GM23338 (cell line): ENCODE results near the gene AGAP1. TPM values are rescaled to one million over a fixed set of nuclear protein-coding genes. Genes with fewer than 3 reads are reported as not detected.

Experiments used
- ATAC-seq: fragments of 200-7000 bp; cut with Tn5 transposase; 3 replicates; pipeline ENCODE4 v1.9.1; 2020
- DNase-seq: peaks from one replicate; pipeline ENCODE4 v3.0.0-alpha.2; 2015; ENCODE audit warnings: low spot score
- H2AFZ ChIP-seq: fragments of 200-600 bp; sonication (generic); 2 replicates; pipeline ENCODE4 v1.8.0; 2016; ENCODE audit warnings: antibody characterized with exemption, mild to moderate bottlenecking, moderate library complexity
- H3F3A ChIP-seq: fragments of 200-600 bp; sonication (generic); replicated peaks from 2 replicates; pipeline ENCODE4 v1.8.0; 2017; ENCODE audit warnings: antibody characterized with exemption, mixed run types, low read depth
- H3K27ac ChIP-seq: fragments of 200-600 bp; sonication (generic); 2 replicates; pipeline ENCODE4 v1.6.1; 2016; ENCODE audit warnings: low read depth
- H3K27me3 ChIP-seq: fragments of 200-600 bp; sonication (generic); 2 replicates; pipeline ENCODE4 v1.8.0; 2016; ENCODE audit warnings: mild to moderate bottlenecking, mixed run types, moderate library complexity; ENCODE audit not compliant: insufficient read depth
- H3K36me3 ChIP-seq: fragments of 200-600 bp; sonication (generic); 2 replicates; pipeline ENCODE4 v1.8.0; 2016; ENCODE audit warnings: mild to moderate bottlenecking; ENCODE audit not compliant: insufficient read depth
- H3K4me1 ChIP-seq: fragments of 200-600 bp; sonication (generic); 2 replicates; pipeline ENCODE4 v1.8.0; 2016; ENCODE audit warnings: mild to moderate bottlenecking, moderate library complexity; ENCODE audit not compliant: insufficient read depth
- H3K4me2 ChIP-seq: fragments of 200-600 bp; sonication (generic); 2 replicates; pipeline ENCODE4 v1.7.1; 2017; ENCODE audit warnings: mixed run types
- H3K4me3 ChIP-seq: fragments of 200-600 bp; sonication (generic); 2 replicates; pipeline ENCODE4 v1.6.1; 2016; ENCODE audit warnings: mixed run types
- H3K79me2 ChIP-seq: fragments of 200-600 bp; sonication (generic); replicated peaks from 2 replicates; pipeline ENCODE4 v1.8.0; 2017; ENCODE audit warnings: mild to moderate bottlenecking; ENCODE audit not compliant: insufficient read depth
- H3K9me2 ChIP-seq: fragments of 200-600 bp; sonication (generic); 2 replicates; pipeline ENCODE4 v1.8.0; 2017; ENCODE audit not compliant: insufficient read depth
- H4K20me1 ChIP-seq: fragments of 200-600 bp; sonication (generic); replicated peaks from 2 replicates; pipeline ENCODE4 v1.8.0; 2017; ENCODE audit warnings: mild to moderate bottlenecking; ENCODE audit not compliant: insufficient read depth
- H3K27ac Mint-ChIP-seq: 2 replicates; pipeline ENCODE4 v1.8.0; 2020; ENCODE audit warnings: inconsistent platforms, mild to moderate bottlenecking, moderate library complexity, mixed read lengths
- H3K27me3 Mint-ChIP-seq: 3 replicates; pipeline ENCODE4 v1.8.0; 2022; ENCODE audit warnings: low read depth, mild to moderate bottlenecking, moderate library complexity, mixed read lengths, inconsistent platforms; ENCODE audit not compliant: insufficient read depth, poor library complexity
- H3K36me3 Mint-ChIP-seq: 3 replicates; pipeline ENCODE4 v1.8.0; 2021; ENCODE audit warnings: low read depth, mild to moderate bottlenecking, inconsistent platforms, moderate library complexity, mixed read lengths
- H3K4me1 Mint-ChIP-seq: 3 replicates; pipeline ENCODE4 v1.8.0; 2020; ENCODE audit warnings: mild to moderate bottlenecking, inconsistent platforms, mixed read lengths
- H3K4me3 Mint-ChIP-seq: 3 replicates; pipeline ENCODE4 v1.8.0; 2021; ENCODE audit warnings: moderate library complexity, mild to moderate bottlenecking, inconsistent platforms, mixed read lengths
- H3K9me3 Mint-ChIP-seq: 3 replicates; pipeline ENCODE4 v1.8.0; 2020; ENCODE audit warnings: moderate library complexity, mild to moderate bottlenecking, inconsistent platforms, mixed read lengths
- CREB1 ChIP-seq: fragments of 250-450 bp; sonication (Bioruptor Pico); IDR thresholded peaks from 2 replicates; pipeline ENCODE4 v1.5.0; 2020; ENCODE audit warnings: low read depth, mild to moderate bottlenecking, moderate library complexity
- ETS1 ChIP-seq: IDR thresholded peaks from 2 replicates; pipeline ENCODE4 v1.6.1; 2016; ENCODE audit warnings: antibody characterized with exemption
- EZH2 ChIP-seq: fragments of 200-600 bp; sonication (generic); IDR thresholded peaks from one replicate; pipeline ENCODE4 v1.8.0; 2017; ENCODE audit warnings: antibody characterized with exemption, mild to moderate bottlenecking, low read depth; ENCODE audit not compliant: unreplicated experiment
- EZH2phosphoT487 ChIP-seq: fragments of 200-600 bp; sonication (generic); IDR thresholded peaks from one replicate; pipeline ENCODE4 v1.8.1; 2018; ENCODE audit warnings: antibody characterized with exemption; ENCODE audit not compliant: unreplicated experiment
- POLR2AphosphoS5 ChIP-seq: IDR thresholded peaks from 2 replicates; pipeline ENCODE4 v1.6.1; 2016; ENCODE audit warnings: antibody characterized with exemption, low read depth
- REST ChIP-seq: IDR thresholded peaks from one replicate; pipeline ENCODE4 v1.6.1; 2018; ENCODE audit warnings: antibody characterized with exemption; ENCODE audit not compliant: unreplicated experiment
- STAT1 ChIP-seq: IDR thresholded peaks from one replicate; pipeline ENCODE4 v1.6.1; 2016; ENCODE audit warnings: antibody characterized with exemption; ENCODE audit not compliant: unreplicated experiment
- ZNF114 ChIP-seq: fragments of 250-450 bp; sonication (Bioruptor Pico); IDR thresholded peaks from 2 replicates; pipeline ENCODE4 v1.5.0; 2020; ENCODE audit warnings: mild to moderate bottlenecking, moderate library complexity
- polyA plus RNA-seq: library from polyadenylated mRNA; unstranded; fragments of >200 nt; fragmentation: Nextera tagmentation; extraction: Ambion mirVana; gene quantifications from 2 replicates; pipeline ENCODE4 v1.2.1, GENCODE V29; 2016
- total RNA-seq: library from RNA; depleted of rRNA; stranded (reverse); fragments of >200 nt; shearing (Covaris generic); gene quantifications from 2 replicates; pipeline ENCODE4 v1.2.3, GENCODE V29; 2014
- TF ChIP-seq, protein P1 (sequence below), 2 experiments: fragments of 200-600 bp in 1 of 2; sonication (generic) in 1 of 2; conservative IDR thresholded peaks; 2 replicates each; pipeline versions ENCODE4 v1.5.1 to v1.6.1; 2016 to 2017; ENCODE audit warnings: antibody characterized with exemption in 2 of 2, low read depth in 2 of 2, mild to moderate bottlenecking in 2 of 2, moderate library complexity in 1 of 2

Gene AGAP1
- total and polyA plus RNA-seq, 2 experiments from 2014 or later = 13.3 to 27.9 TPM

- TF ChIP-seq ETS1 (no peak), STAT1 (no peak), EZH2 (no peak), POLR2AphosphoS5 (no peak), ZNF114 (no peak), REST (no peak), EZH2phosphoT487 (no peak)
- TF ChIP-seq, protein P1, sequence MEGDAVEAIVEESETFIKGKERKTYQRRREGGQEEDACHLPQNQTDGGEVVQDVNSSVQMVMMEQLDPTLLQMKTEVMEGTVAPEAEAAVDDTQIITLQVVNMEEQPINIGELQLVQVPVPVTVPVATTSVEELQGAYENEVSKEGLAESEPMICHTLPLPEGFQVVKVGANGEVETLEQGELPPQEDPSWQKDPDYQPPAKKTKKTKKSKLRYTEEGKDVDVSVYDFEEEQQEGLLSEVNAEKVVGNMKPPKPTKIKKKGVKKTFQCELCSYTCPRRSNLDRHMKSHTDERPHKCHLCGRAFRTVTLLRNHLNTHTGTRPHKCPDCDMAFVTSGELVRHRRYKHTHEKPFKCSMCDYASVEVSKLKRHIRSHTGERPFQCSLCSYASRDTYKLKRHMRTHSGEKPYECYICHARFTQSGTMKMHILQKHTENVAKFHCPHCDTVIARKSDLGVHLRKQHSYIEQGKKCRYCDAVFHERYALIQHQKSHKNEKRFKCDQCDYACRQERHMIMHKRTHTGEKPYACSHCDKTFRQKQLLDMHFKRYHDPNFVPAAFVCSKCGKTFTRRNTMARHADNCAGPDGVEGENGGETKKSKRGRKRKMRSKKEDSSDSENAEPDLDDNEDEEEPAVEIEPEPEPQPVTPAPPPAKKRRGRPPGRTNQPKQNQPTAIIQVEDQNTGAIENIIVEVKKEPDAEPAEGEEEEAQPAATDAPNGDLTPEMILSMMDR (conservative IDR thresholded peaks at IDR 0.05; ENCODE audit: low read depth in 2 of 2) = no peak
These were observed 104.2 kb downstream of the AGAP1 start (continued) for GRCh38 chr2:235598026-235598425.

DNA sequence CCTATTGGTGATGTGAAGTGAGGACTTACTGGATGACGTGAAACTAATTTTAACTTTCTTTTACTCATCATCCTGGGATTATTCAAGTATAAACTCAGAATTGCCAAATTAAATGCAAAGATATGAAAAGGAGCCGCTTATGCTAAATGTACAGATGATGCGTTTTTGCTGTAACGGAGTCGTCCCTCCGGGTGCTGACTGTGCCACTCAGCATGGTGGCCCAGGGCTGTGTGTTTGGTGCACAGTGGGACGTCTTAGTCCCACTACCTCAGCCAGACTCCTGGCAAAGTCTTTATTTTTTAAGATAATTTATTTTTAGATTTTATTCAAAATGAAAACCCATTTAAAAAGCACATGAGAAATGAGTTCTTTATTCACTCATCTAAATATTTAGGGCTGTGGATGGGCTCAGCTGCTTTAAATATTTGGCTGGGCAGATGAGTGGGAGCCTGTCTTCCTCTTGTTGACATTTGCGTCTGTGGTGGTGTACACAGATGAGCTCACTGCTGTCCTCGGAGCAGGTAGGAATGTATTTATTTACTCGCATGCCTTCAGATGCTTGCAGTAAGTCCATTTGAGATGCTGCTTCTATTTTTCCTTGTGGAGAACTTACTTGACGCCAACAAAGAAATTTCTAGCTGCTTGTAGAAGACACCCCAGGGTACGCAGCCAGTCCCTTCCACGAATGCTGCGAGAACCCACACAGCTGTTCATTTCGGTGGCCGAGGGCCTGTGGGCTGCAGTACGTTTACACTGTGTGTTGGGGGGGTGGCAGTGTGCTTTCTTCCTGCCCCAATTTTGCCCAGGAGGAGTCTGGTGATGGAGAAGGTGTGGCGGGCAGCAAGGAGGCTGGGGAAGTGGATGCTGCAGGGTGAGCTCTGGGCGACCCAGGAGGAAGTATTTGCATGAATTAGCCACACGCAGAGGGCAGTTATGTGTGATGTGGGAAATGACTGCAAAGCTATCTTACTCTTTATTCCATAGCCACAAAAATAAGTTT, 105.0 kb downstream of the AGAP1 start:
- Mint-ChIP-seq H3K27ac (no peak overlapping the region), H3K9me3 (peaks cover 11% of the 10 kb centered on the region), H3K4me3 (no peak overlapping the region), H3K36me3 (peaks cover 19% of the 10 kb centered on the region), H3K4me1 (peaks cover 36% of the 10 kb centered on the region), H3K27me3 (peaks cover 7% of the 10 kb centered on the region)
- H3K27ac ChIP-seq = no peak overlapping the region
- H3K9me2 ChIP-seq = no peaks in the 10 kb centered on the region
- H3K36me3 ChIP-seq = no peaks in the 10 kb centered on the region; the same call in 1 of the 2 replicates
- peaks cover 70% of the 10 kb centered on the region for H3K79me2 ChIP-seq
- H3F3A ChIP-seq = no peaks in the 10 kb centered on the region
- no peak overlapping the region for H2AFZ ChIP-seq
- no peaks in the 10 kb centered on the region; the same call in 1 of the 2 replicates for H3K4me1 ChIP-seq
- DNase-seq (no peak), ATAC-seq (no peak)
- H3K4me3 ChIP-seq = no peak overlapping the region
- peaks cover 6% of the 10 kb centered on the region for H4K20me1 ChIP-seq
- H3K27me3 ChIP-seq = no peaks in the 10 kb centered on the region
- H3K4me2 ChIP-seq = no peak overlapping the region
- TF ChIP-seq, protein P1 (conservative IDR thresholded peaks at IDR 0.05; ENCODE audit: low read depth in 2 of 2) = no peak
- no peak for TF ChIP-seq POLR2AphosphoS5
- no peak for TF ChIP-seq CREB1 (CRISPR knock-in tag)
- TF ChIP-seq ZNF114 = no peak
- TF ChIP-seq EZH2 = no peak
- no peak for TF ChIP-seq ETS1
- no peak for TF ChIP-seq STAT1
- TF ChIP-seq REST = no peak
